ENCODE data around the gene MISP.
"Not testable (repeated sequence)": the region's sequence is repeated elsewhere in the genome, so short reads cannot be mapped to it uniquely, and the experiment has no call there.

Gene MISP

GRCh38 chr19:750640-751423 is at the start of gene MISP:
Gene MISP, plus strand, starts transcription at chr19:751112. Its CDS starts 5,835 bp downstream, at chr19:756947.
- peak; percentile 57 for DNase-seq (ENCODE audit: low spot score)
- FAIRE-seq: no peak

GRCh38 chr19:702847-703246 is 48.1 kb upstream of the MISP start:
- DNase-seq (ENCODE audit: low spot score): not testable (repeated sequence)

GRCh38 chr19:703329-703650 is 47.6 kb upstream of the MISP start:
- FAIRE-seq (no peak), DNase-seq (ENCODE audit: low spot score) (no peak)

More at GRCh38 chr19:702847-703246, 48.1 kb upstream of the MISP start:
- FAIRE-seq: not testable (repeated sequence)

- FAIRE-seq: no peak
These were observed 47.1 kb upstream of the MISP start for GRCh38 chr19:703651-704446.

GRCh38 chr19:704447-704741 is 46.5 kb upstream of the MISP start:
- DNase-seq (ENCODE audit: low spot score) (no peak), FAIRE-seq (no peak)

More at GRCh38 chr19:703651-704446, 47.1 kb upstream of the MISP start:
- DNase-seq (ENCODE audit: low spot score): peak; percentile 41

GRCh38 chr19:708154-709143 is 42.5 kb upstream of the MISP start, which contains the start of gene PALM:
Gene PALM, plus strand, starts transcription at chr19:708935. Its CDS starts 212 bp downstream, at chr19:709147.
- DNase-seq (ENCODE audit: low spot score) (peak; percentile 58), FAIRE-seq (no peak)

GRCh38 chr19:709196-709964 is 41.5 kb upstream of the MISP start:
- DNase-seq (ENCODE audit: low spot score) (no peak), FAIRE-seq (no peak)

- no peak for DNase-seq (ENCODE audit: low spot score)
- FAIRE-seq: no peak
These were observed 40.8 kb upstream of the MISP start for GRCh38 chr19:709965-710571.

- DNase-seq (ENCODE audit: low spot score) (no peak), FAIRE-seq (no peak)
These were observed 40.1 kb upstream of the MISP start for GRCh38 chr19:710767-711166.

- FAIRE-seq: no peak
- no peak for DNase-seq (ENCODE audit: low spot score)
These were observed 39.7 kb upstream of the MISP start for GRCh38 chr19:711254-711653.

GRCh38 chr19:715347-715746 is 35.6 kb upstream of the MISP start:
- no peak for DNase-seq (ENCODE audit: low spot score)
- FAIRE-seq: no peak

GRCh38 chr19:718251-718951 is 32.5 kb upstream of the MISP start:
- FAIRE-seq: no peak
- DNase-seq (ENCODE audit: low spot score): no peak

- FAIRE-seq (no peak), DNase-seq (ENCODE audit: low spot score) (no peak)
These were observed 31.9 kb upstream of the MISP start for GRCh38 chr19:718991-719512.

GRCh38 chr19:719636-720344 is 31.1 kb upstream of the MISP start:
- FAIRE-seq: no peak
- no peak for DNase-seq (ENCODE audit: low spot score)

GRCh38 chr19:720345-721160 is 30.4 kb upstream of the MISP start:
- FAIRE-seq (no peak), DNase-seq (ENCODE audit: low spot score) (no peak)

GRCh38 chr19:722553-723101 is 28.3 kb upstream of the MISP start:
- DNase-seq (ENCODE audit: low spot score) (no peak), FAIRE-seq (no peak)

GRCh38 chr19:723247-723646 is 27.7 kb upstream of the MISP start:
- FAIRE-seq: no peak
- no peak for DNase-seq (ENCODE audit: low spot score)

GRCh38 chr19:723714-724113 is 27.2 kb upstream of the MISP start:
- FAIRE-seq (no peak), DNase-seq (ENCODE audit: low spot score) (no peak)
